NT2/D1 (cell line): Measurements from ENCODE around the gene TNFAIP2.

ENCODE experiments used
- DNase-seq: peaks from one replicate; pipeline ENCODE4 v3.0.0-alpha.2; 2011; ENCODE audit warnings: low read depth, low spot score
- H3K27me3 ChIP-seq: 2 replicates; pipeline ENCODE4 v1.6.0; 2011; ENCODE audit warnings: mild to moderate bottlenecking; ENCODE audit not compliant: insufficient read length, insufficient read depth
- H3K36me3 ChIP-seq: 2 replicates; pipeline ENCODE4 v1.6.1; 2011; ENCODE audit warnings: mild to moderate bottlenecking, low read length, mixed read lengths; ENCODE audit not compliant: insufficient read depth, insufficient read length
- H3K4me1 ChIP-seq: 2 replicates; pipeline ENCODE4 v1.5.1; 2011; ENCODE audit not compliant: insufficient read depth, insufficient read length
- H3K4me3 ChIP-seq: 2 replicates; pipeline ENCODE4 v1.5.1; 2011; ENCODE audit warnings: low read depth; ENCODE audit not compliant: insufficient read length
- H3K9ac ChIP-seq: 2 replicates; pipeline ENCODE4 v1.6.0; 2011; ENCODE audit warnings: low read depth; ENCODE audit not compliant: insufficient read length
- H3K9me3 ChIP-seq: 2 replicates; pipeline ENCODE4 v1.5.1; 2011; ENCODE audit warnings: mild to moderate bottlenecking, low read length; ENCODE audit not compliant: insufficient read depth
- SUZ12 ChIP-seq: IDR thresholded peaks from 2 replicates; pipeline ENCODE4 v1.6.1; 2011; ENCODE audit not compliant: insufficient read length, insufficient read depth; ENCODE audit errors: extremely low read depth
- YY1 ChIP-seq: IDR thresholded peaks from 2 replicates; pipeline ENCODE4 v1.6.1; 2011; ENCODE audit not compliant: insufficient read length, insufficient read depth
- ZNF274 ChIP-seq: IDR thresholded peaks from 2 replicates; pipeline ENCODE4 v1.6.1; 2011; ENCODE audit warnings: mild to moderate bottlenecking, low read depth, low read length

The TNFAIP2 gene

DNA sequence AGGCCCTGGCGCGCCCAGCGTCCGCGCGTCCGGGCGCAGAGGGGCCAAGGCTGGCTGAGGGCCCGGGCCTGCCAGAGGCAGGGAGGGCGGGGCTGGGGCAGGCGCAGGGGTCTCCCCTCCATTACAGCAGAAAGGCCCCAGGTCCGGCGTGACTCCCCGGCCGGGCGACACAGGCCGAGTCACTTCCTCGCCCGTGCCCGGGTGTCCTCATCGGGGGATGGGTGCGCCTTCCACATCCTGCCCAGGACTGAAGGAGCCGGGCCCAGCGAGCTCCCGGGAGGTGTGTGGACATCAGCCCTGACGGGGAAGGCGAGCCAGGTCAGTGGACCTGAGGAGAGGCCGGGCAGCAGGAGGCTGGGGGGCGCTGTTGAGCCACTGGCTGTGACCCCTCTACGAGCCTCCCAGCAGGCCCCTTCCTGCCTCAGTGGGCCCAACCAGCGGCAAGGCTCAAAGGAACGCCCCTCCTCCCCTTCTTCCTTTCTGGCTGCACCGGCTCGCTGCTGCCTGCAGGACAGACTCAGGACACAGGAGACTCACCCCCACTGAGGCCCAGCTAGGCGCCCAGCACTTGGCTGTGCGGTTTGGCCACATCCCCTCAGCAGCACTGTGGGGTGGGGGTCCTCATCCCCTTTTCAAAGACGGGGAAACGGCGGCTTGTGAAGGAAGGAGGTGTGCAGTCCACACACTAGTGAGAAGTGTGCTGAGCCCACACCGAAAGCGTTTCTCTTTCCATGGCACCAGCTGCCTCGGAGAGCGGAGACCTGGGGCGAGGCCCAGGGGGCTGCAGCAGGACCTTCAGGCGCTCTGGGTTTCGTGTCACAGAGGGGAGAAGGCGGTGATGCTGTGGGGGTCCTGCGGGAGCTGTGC, 606 bp downstream of the TNFAIP2 start:
- H3K36me3 ChIP-seq: peaks cover 35% of the 10 kb centered on the region
- H3K9ac ChIP-seq: peak overlapping the region; percentile 67
- peak overlapping the region; percentile 46 for H3K4me3 ChIP-seq
- no peaks in the 10 kb centered on the region for H3K9me3 ChIP-seq
- TF ChIP-seq SUZ12: no peak
- no peak for TF ChIP-seq YY1
- no peak for TF ChIP-seq ZNF274
- H3K27me3 ChIP-seq: no peaks in the 10 kb centered on the region
- DNase-seq: no peak
- H3K4me1 ChIP-seq: peaks cover 14% of the 10 kb centered on the region

DNA sequence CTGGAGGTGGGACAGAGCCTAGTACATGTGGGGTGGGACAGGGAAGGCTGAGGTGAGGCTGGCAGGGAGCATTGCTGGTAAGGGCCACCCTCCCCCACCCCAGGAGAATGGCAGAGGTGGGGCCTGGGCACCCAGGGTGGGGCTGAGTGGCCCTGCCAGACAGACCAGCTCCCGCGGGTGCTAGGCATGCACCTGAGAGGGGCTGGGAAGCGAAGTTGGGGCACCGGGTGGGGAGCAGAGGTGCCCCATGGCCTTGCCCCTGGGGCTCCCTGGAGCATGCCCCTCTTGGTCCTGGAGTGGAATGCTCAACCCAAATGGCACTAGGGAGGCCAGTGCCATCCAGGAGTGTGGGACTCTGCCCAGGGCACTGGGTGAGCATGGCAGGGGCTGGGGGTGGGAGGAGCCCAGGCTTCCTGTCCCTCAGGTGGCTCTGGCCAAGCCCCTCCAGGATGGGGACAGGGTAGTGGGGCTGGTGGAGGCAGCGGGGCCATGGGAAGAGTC, 1.3 kb downstream of the TNFAIP2 start:
- Histone ChIP-seq H3K9ac (peak overlapping the region; percentile 67), H3K27me3 (no peaks in the 10 kb centered on the region), H3K9me3 (no peaks in the 10 kb centered on the region), H3K36me3 (peaks cover 40% of the 10 kb centered on the region), H3K4me1 (peaks cover 18% of the 10 kb centered on the region), H3K4me3 (no peak overlapping the region)
- no peak for DNase-seq
- TF ChIP-seq SUZ12 (no peak), YY1 (no peak), ZNF274 (no peak)

DNA sequence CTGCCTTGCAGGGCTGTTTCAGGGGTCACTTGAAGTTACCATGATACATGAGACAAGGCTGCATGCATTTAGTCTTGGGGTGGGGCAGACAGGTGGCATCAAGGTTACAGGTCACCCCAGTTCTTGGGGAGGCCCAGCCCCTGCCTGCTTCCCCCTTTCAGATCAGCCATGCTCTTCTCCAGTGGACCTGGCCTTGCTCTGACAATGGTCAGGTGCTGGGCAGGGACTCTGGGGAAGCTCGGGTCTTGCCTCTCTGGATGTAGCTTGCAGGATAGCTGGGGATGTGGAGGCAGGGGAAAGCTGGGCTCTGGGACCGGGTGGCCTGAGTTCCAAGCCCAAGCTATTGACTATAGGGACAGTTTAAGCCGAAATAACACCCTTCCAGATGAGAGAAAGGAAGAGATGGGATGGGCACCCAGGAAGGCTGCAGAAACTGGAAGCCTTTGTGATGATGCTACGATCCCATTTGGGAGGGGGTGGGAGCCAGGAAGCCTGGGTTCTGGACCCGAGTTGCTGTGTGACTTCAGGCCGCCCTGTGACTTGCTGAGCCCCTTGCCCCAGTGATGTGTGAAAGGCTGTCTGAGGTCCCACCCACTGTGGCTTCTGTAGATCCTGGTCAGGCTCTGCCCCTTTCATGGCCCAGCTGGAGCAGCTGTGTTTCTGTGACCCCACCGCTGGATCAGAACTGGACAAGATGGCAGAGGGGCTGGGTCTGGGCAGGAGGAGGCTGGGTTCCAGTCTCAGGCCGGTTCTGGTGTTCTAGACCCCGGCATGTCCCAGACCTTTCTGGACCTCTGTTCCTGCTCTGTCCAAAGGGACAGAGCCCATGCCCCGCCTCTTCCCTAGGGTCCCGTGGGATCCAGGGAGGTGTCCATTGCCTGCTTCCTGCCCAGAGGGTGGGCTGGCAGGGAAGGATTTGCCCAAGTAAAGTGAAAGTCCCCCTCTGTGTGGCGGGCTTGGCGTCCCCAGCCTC, 2.1 kb downstream of the TNFAIP2 start:
- H3K9ac ChIP-seq: no peak overlapping the region
- peaks cover 48% of the 10 kb centered on the region for H3K36me3 ChIP-seq
- DNase-seq: no peak
- no peaks in the 10 kb centered on the region for H3K9me3 ChIP-seq
- peaks cover 22% of the 10 kb centered on the region for H3K4me1 ChIP-seq
- H3K27me3 ChIP-seq: no peaks in the 10 kb centered on the region
- H3K4me3 ChIP-seq: no peak overlapping the region
- TF ChIP-seq SUZ12 (no peak), ZNF274 (no peak), YY1 (no peak)

DNA sequence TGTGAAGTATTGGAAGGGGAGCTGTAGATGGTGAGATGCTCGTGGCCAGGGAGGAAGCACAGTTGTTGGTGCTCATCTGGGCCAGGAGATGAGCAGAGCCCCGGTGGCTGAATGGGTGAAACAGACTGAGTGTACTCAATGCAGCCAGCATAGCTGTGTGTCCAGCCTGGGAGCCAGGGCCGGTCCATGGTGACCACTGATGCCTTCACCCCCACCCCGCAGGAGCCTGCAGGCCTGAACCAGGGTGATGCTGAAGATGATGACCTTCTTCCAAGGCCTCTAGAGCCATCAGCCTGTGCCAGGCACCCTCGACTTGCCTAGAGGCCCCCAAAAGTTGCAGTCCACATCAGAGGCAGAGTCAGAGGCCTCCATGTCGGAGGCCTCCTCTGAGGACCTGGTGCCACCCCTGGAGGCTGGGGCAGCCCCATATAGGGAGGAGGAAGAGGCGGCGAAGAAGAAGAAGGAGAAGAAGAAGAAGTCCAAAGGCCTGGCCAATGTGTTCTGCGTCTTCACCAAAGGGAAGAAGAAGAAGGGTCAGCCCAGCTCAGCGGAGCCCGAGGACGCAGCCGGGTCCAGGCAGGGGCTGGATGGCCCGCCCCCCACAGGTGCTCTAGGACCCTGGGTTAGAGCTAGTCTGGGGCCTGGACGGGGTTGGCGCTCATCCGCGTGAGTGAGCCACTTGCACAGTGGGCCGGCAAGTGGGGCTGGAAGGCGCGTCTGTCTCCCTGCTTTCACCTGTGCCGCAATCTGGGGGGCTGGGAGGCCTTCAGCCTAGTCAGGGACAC, 3.0 kb downstream of the TNFAIP2 start:
- Histone ChIP-seq H3K9ac (no peak overlapping the region), H3K36me3 (peaks cover 56% of the 10 kb centered on the region), H3K4me1 (peaks cover 21% of the 10 kb centered on the region), H3K9me3 (no peaks in the 10 kb centered on the region), H3K4me3 (no peak overlapping the region), H3K27me3 (no peaks in the 10 kb centered on the region)
- TF ChIP-seq YY1 (no peak), SUZ12 (no peak), ZNF274 (no peak)
- DNase-seq: no peak

DNA sequence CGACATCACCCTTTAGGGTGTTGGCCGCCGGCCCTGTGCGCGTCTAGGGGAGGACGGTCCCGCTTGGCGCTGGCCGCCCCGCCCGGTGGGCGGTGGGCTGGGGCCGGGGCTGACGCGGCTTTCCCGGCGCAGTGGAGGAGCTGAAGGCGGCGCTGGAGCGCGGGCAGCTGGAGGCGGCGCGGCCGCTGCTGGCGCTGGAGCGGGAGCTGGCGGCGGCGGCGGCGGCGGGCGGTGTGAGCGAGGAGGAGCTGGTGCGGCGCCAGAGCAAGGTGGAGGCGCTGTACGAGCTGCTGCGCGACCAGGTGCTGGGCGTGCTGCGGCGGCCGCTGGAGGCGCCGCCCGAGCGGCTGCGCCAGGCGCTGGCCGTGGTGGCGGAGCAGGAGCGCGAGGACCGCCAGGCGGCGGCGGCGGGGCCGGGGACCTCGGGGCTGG, 3.6 kb downstream of the TNFAIP2 start:
- Histone ChIP-seq H3K36me3 (peaks cover 62% of the 10 kb centered on the region), H3K9ac (no peak overlapping the region), H3K4me3 (no peak overlapping the region), H3K9me3 (no peaks in the 10 kb centered on the region), H3K27me3 (no peaks in the 10 kb centered on the region), H3K4me1 (peaks cover 20% of the 10 kb centered on the region)
- DNase-seq: no peak
- TF ChIP-seq SUZ12 (no peak), YY1 (no peak), ZNF274 (no peak)

DNA sequence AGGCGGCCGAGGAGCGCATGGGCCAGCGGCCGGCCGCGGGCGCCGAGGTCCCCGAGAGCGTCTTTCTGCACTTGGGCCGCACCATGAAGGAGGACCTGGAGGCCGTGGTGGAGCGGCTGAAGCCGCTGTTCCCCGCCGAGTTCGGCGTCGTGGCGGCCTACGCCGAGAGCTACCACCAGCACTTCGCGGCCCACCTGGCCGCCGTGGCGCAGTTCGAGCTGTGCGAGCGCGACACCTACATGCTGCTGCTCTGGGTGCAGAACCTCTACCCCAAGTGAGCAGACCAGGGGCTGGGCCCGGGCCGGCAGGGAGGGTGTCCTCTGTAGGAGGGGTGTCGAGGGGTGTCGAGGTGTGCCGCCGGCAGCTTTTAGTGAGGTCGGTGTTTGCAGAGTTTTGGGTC, 4.1 kb downstream of the TNFAIP2 start:
- peaks cover 66% of the 10 kb centered on the region for H3K36me3 ChIP-seq
- no peak overlapping the region for H3K4me3 ChIP-seq
- no peak for DNase-seq
- H3K4me1 ChIP-seq: peaks cover 20% of the 10 kb centered on the region
- H3K9ac ChIP-seq: no peak overlapping the region
- TF ChIP-seq ZNF274 (no peak), SUZ12 (no peak), YY1 (no peak)
- no peaks in the 10 kb centered on the region for H3K27me3 ChIP-seq
- no peaks in the 10 kb centered on the region for H3K9me3 ChIP-seq
